HCEC 1CT (cell line): ENCODE results near the gene COG8.
A peak's percentile ranks its signal among the peaks of the same experiment; 100 is the strongest.

ENCODE experiments used
- DNase-seq: peaks from one replicate; pipeline ENCODE4 v3.0.0-alpha.2; 2017

The COG8 gene

GRCh38 chr16:69345923-69346322 is 6.6 kb upstream of the COG8 start:
- no peak for DNase-seq

GRCh38 chr16:69344171-69344570 is 4.8 kb upstream of the COG8 start:
- no peak for DNase-seq

- DNase-seq = no peak
Measured at GRCh38 chr16:69340095-69340644, 806 bp upstream of the COG8 start.

- DNase-seq = no peak
Measured at GRCh38 chr16:69338557-69339288, 641 bp downstream of the COG8 start.

GRCh38 chr16:69334696-69335095 is 4.7 kb downstream of the COG8 start:
- DNase-seq = no peak

- peak; percentile 95 for DNase-seq
Measured at GRCh38 chr16:69330286-69331109, 8.9 kb downstream of the COG8 start, which contains the start of gene PDF. PDF (minus strand) TSS chr16:69330588; CDS start chr16:69330570, 18 bp downstream.

GRCh38 chr16:69329369-69330285 is 9.7 kb downstream of the COG8 start:
- DNase-seq = no peak

GRCh38 chr16:69328854-69329316 is 10.5 kb downstream of the COG8 start:
- DNase-seq = peak; percentile 34

GRCh38 chr16:69327585-69328310 is 11.6 kb downstream of the COG8 start:
- DNase-seq = no peak

- DNase-seq = no peak
Measured at GRCh38 chr16:69326172-69326873, 13.0 kb downstream of the COG8 start.

GRCh38 chr16:69325784-69326171 is 13.6 kb downstream of the COG8 start:
- no peak for DNase-seq

- no peak for DNase-seq
Measured at GRCh38 chr16:69324585-69325253, 14.6 kb downstream of the COG8 start.

GRCh38 chr16:69324013-69324531 is 15.3 kb downstream of the COG8 start:
- no peak for DNase-seq

- no peak for DNase-seq
Measured at GRCh38 chr16:69323415-69323814, 15.9 kb downstream of the COG8 start.

GRCh38 chr16:69322343-69322742 is 17.0 kb downstream of the COG8 start:
- no peak for DNase-seq

GRCh38 chr16:69321080-69321479 is 18.3 kb downstream of the COG8 start:
- DNase-seq = no peak

- DNase-seq = no peak
Measured at GRCh38 chr16:69320740-69321073, 18.7 kb downstream of the COG8 start.

- DNase-seq = no peak
Measured at GRCh38 chr16:69319826-69320739, 19.3 kb downstream of the COG8 start.

- no peak for DNase-seq
Measured at GRCh38 chr16:69319381-69319780, 20.0 kb downstream of the COG8 start.
